Effector memory CD4-positive, alpha-beta T cell (primary cell): ENCODE measurements around the gene PXN.

Experiments used
- DNase-seq, 3 donors: peaks; one replicate each; pipeline ENCODE4 v3.0.0-alpha.2; 2020
- H3K27ac ChIP-seq: 2 replicates; pipeline ENCODE4 v1.7.0; 2013; ENCODE audit warnings: mild to moderate bottlenecking, low read length, moderate library complexity; ENCODE audit not compliant: insufficient read depth, poor library complexity, severe bottlenecking
- H3K27me3 ChIP-seq: replicated peaks from 2 replicates; pipeline ENCODE4 v1.7.0; 2013; ENCODE audit warnings: mild to moderate bottlenecking, low read length; ENCODE audit not compliant: insufficient read depth, control insufficient read depth, poor library complexity, severe bottlenecking
- H3K36me3 ChIP-seq: 2 replicates; pipeline ENCODE4 v1.7.0; 2013; ENCODE audit warnings: mild to moderate bottlenecking, low read length, moderate library complexity; ENCODE audit not compliant: control insufficient read depth, insufficient read depth
- H3K4me1 ChIP-seq: 2 replicates; pipeline ENCODE4 v1.7.0; 2013; ENCODE audit warnings: low read length, mild to moderate bottlenecking; ENCODE audit not compliant: control insufficient read depth, insufficient read depth, poor library complexity, severe bottlenecking
- H3K4me3 ChIP-seq: 2 replicates; pipeline ENCODE4 v1.7.0; 2013; ENCODE audit warnings: low read length, low read depth, mild to moderate bottlenecking; ENCODE audit not compliant: insufficient read depth, poor library complexity, severe bottlenecking
- H3K9me3 ChIP-seq: 2 replicates; pipeline ENCODE4 v1.7.0; 2013; ENCODE audit warnings: mild to moderate bottlenecking, low read length, moderate library complexity; ENCODE audit not compliant: control insufficient read depth

PXN gene

GRCh38 chr12:120231316-120232011 lies 34.1 kb downstream of the PXN start:
- Histone ChIP-seq H3K9me3 (no peaks in the 10 kb centered on the region), H3K4me3 (peak overlapping the region; percentile 7), H3K36me3 (peaks cover 3% of the 10 kb centered on the region), H3K27me3 (no peaks in the 10 kb centered on the region), H3K4me1 (peaks cover 70% of the 10 kb centered on the region), H3K27ac (peak overlapping the region; percentile 71)
- DNase-seq, result peak; percentile 45 to 79 (median 69)

DNA sequence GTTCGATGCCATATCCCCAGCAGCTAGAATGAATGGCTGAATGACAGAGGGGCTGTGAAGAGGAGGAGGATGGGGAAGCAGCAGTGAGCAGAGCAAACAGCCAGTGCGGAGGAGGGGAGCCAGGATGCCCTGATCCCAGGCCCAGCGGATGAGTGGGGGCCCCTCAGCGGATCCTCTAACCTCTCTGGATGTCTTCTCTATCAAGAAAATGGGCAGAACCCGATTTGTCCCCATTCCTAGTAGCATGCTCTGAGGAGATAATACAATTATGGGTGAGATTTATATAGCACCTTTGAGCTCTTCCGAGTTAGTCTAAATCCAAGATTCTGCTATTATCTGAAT lies 34.6 kb downstream of the PXN start:
- no peak for DNase-seq
- H3K4me1 ChIP-seq, result peaks cover 72% of the 10 kb centered on the region
- H3K9me3 ChIP-seq, result no peaks in the 10 kb centered on the region
- H3K27ac ChIP-seq, result peak overlapping the region; percentile 71
- H3K36me3 ChIP-seq, result peaks cover 7% of the 10 kb centered on the region
- no peaks in the 10 kb centered on the region for H3K27me3 ChIP-seq
- H3K4me3 ChIP-seq, result peak overlapping the region; percentile 7

DNA sequence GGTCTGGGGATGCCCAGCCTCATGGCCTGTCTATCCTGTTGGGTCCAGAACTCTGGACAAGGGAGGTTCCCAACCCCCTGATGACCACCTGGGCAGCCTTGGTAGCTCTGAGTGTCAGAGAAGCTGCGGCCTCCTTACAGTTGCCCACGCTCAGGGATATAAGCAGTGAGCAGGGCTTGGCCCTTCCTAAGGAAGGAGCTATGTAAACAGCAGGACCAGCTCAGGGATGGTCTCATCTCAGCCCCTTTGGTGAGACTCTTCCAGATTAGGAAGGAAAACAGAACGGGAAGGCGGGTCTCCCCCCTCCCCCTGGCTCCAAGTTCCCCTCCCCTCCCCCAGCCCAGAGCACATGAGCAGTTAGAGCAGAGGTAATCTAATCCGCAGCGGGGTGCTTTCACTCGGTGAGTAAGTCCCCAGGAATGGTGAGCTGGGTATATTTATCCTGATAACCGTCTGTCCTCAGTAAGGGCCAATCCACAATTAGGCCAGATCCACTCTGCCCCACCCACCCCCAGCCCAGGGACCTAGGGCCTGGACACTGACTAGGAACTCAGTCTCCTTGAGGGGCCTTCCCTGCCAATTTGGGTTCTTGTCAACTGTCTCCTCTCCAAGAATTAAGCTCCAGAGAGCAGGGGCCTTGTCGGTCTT lies 35.1 kb downstream of the PXN start:
- Histone ChIP-seq H3K4me3 (peak overlapping the region; percentile 7), H3K36me3 (peaks cover 8% of the 10 kb centered on the region), H3K27ac (peak overlapping the region; percentile 71), H3K9me3 (no peaks in the 10 kb centered on the region), H3K4me1 (peaks cover 72% of the 10 kb centered on the region), H3K27me3 (no peaks in the 10 kb centered on the region)
- DNase-seq, result no peak

GRCh38 chr12:120229487-120230325 lies 35.8 kb downstream of the PXN start:
- H3K4me1 ChIP-seq, result peaks cover 65% of the 10 kb centered on the region
- DNase-seq, result no peak
- H3K27ac ChIP-seq, result peak overlapping the region; percentile 71
- no peaks in the 10 kb centered on the region for H3K9me3 ChIP-seq
- no peak overlapping the region for H3K4me3 ChIP-seq
- peaks cover 10% of the 10 kb centered on the region for H3K36me3 ChIP-seq
- H3K27me3 ChIP-seq, result no peaks in the 10 kb centered on the region

DNA sequence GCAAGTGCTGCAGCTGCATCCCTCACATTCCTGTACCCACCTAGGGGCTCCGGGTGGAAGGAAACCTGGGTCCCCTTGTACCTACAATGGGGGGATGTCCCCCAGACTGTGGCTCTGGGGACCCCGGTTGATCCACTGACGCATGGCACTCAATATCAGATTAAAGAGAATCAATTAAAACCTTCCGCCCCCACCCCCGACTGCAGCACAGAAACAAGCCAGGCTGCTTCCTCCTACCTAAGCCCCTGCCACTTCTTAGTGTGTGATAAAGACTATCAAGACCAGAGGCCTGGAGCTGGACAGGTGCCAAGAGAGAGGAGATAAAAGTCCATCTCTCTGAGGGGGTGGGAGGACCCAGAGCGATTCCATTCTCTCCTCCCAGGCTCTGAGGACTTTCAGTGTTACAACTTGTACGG lies 36.5 kb downstream of the PXN start:
- Histone ChIP-seq H3K4me1 (peaks cover 62% of the 10 kb centered on the region), H3K27me3 (no peaks in the 10 kb centered on the region), H3K4me3 (no peak overlapping the region), H3K36me3 (peaks cover 16% of the 10 kb centered on the region), H3K27ac (no peak overlapping the region), H3K9me3 (no peaks in the 10 kb centered on the region)
- no peak for DNase-seq

GRCh38 chr12:120228291-120229070 lies 37.0 kb downstream of the PXN start:
- H3K4me1 ChIP-seq, result peaks cover 62% of the 10 kb centered on the region
- no peak overlapping the region for H3K27ac ChIP-seq
- peak overlapping the region; percentile 27 for H3K4me3 ChIP-seq
- H3K9me3 ChIP-seq, result no peaks in the 10 kb centered on the region
- H3K27me3 ChIP-seq, result no peaks in the 10 kb centered on the region
- DNase-seq, result peak; percentile 74 to 82 (median 75)
- peaks cover 22% of the 10 kb centered on the region for H3K36me3 ChIP-seq

DNA sequence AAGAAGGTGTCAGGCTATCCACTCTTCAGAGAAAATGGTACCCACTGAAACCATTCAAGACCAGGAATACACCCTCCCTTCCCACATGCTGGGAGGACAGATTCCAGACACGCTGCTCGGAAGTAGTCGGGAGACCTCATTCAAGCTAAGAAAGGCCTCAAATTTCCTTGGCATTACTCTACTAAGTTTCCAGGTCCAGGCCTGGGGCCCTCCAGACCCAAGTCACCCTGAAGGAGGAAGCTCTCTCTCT lies 37.6 kb downstream of the PXN start:
- Histone ChIP-seq H3K27me3 (no peaks in the 10 kb centered on the region), H3K36me3 (peaks cover 26% of the 10 kb centered on the region), H3K9me3 (no peaks in the 10 kb centered on the region), H3K27ac (no peak overlapping the region), H3K4me3 (no peak overlapping the region), H3K4me1 (peaks cover 61% of the 10 kb centered on the region)
- DNase-seq, result no peak

GRCh38 chr12:120227233-120228040 lies 38.1 kb downstream of the PXN start:
- DNase-seq, result no peak
- Histone ChIP-seq H3K36me3 (peaks cover 31% of the 10 kb centered on the region), H3K27ac (no peak overlapping the region), H3K4me1 (peaks cover 58% of the 10 kb centered on the region), H3K9me3 (no peaks in the 10 kb centered on the region), H3K4me3 (no peak overlapping the region), H3K27me3 (no peaks in the 10 kb centered on the region)

- DNase-seq, result no peak
- Histone ChIP-seq H3K36me3 (peaks cover 45% of the 10 kb centered on the region), H3K4me1 (peaks cover 44% of the 10 kb centered on the region), H3K27me3 (no peaks in the 10 kb centered on the region), H3K9me3 (no peaks in the 10 kb centered on the region), H3K27ac (peak overlapping the region; percentile 32), H3K4me3 (no peak overlapping the region)
These were observed 39.5 kb downstream of the PXN start for GRCh38 chr12:120225852-120226640.
